IMR-90 (cell line): ENCODE results near the gene MTUS2. TPM values are rescaled to one million over a fixed set of nuclear protein-coding genes. Genes with fewer than 3 reads are reported as not detected.

ENCODE experiments used
- ATAC-seq: fragments of 200-7000 bp; cut with Tn5 transposase; 2 replicates; pipeline ENCODE4 v1.9.1; 2020; ENCODE audit warnings: low read depth, mild to moderate bottlenecking, moderate library complexity
- BruUV-seq: library from RNA; stranded (reverse); fragments of 400-500 nt; replicated peaks from 2 replicates; lab custom pipeline; 2021; lab: Mats Ljungman, UMichigan
- CTCF ChIA-PET: fragments of 300-600 bp; formaldehyde crosslinking; extraction: SDS; loops from one replicate; lab custom pipeline; 2021; ENCODE audit warnings: antibody characterized with exemption; lab: Yijun Ruan, JAX
- POLR2A ChIA-PET: fragments of 300-600 bp; sonication (Branson Sonifier 250); formaldehyde crosslinking; loops from one replicate; lab custom pipeline; 2022; ENCODE audit warnings: antibody characterized with exemption; ENCODE audit not compliant: unreplicated experiment; lab: Charles Lee
- DNase-seq: peaks from one replicate; pipeline ENCODE4 v3.0.0; 2013
- H2AFZ ChIP-seq: replicated peaks from 2 replicates; pipeline ENCODE3; 2013; ENCODE audit warnings: low read length, mild to moderate bottlenecking; ENCODE audit not compliant: poor library complexity
- H2AK5ac ChIP-seq: 2 replicates; pipeline ENCODE4 v1.6.1; 2013; ENCODE audit warnings: low read depth, low read length, inconsistent platforms
- H2AK9ac ChIP-seq: replicated peaks from 2 replicates; pipeline ENCODE3; 2013; ENCODE audit warnings: mild to moderate bottlenecking, low read depth, low read length, moderate library complexity; ENCODE audit not compliant: poor library complexity
- H2BK120ac ChIP-seq: 2 replicates; pipeline ENCODE4 v1.6.1; 2013; ENCODE audit warnings: low read depth, low read length, inconsistent platforms
- H2BK15ac ChIP-seq: 3 replicates; pipeline ENCODE4 v1.6.1; 2013; ENCODE audit warnings: low read depth, low read length, inconsistent platforms
- H2BK20ac ChIP-seq: 2 replicates; pipeline ENCODE4 v1.6.1; 2013; ENCODE audit warnings: low read depth, mild to moderate bottlenecking, inconsistent platforms, low read length, moderate library complexity
- H2BK5ac ChIP-seq: 2 replicates; pipeline ENCODE4 v1.6.1; 2013; ENCODE audit warnings: mild to moderate bottlenecking, low read depth, low read length, inconsistent platforms; ENCODE audit not compliant: poor library complexity, severe bottlenecking
- H3K14ac ChIP-seq: replicated peaks from 2 replicates; pipeline ENCODE4 v1.6.1; 2013; ENCODE audit warnings: low read depth, low read length, inconsistent platforms
- H3K18ac ChIP-seq: 2 replicates; pipeline ENCODE4 v1.6.1; 2013; ENCODE audit warnings: low read depth, low read length, control low read depth
- H3K23ac ChIP-seq: 2 replicates; pipeline ENCODE4 v1.6.1; 2013; ENCODE audit warnings: low read depth, low read length, inconsistent platforms
- H3K27ac ChIP-seq: 2 replicates; pipeline ENCODE4 v1.5.1; 2013; ENCODE audit warnings: mild to moderate bottlenecking, control low read depth, low read length; ENCODE audit not compliant: insufficient read depth
- H3K27me3 ChIP-seq: 2 replicates; pipeline ENCODE4 v1.6.1; 2013; ENCODE audit warnings: low read length; ENCODE audit not compliant: control insufficient read depth, insufficient read depth
- H3K36me3 ChIP-seq: 2 replicates; pipeline ENCODE4 v1.6.1; 2013; ENCODE audit warnings: low read length, mixed read lengths; ENCODE audit not compliant: control insufficient read depth, insufficient read depth
- H3K4ac ChIP-seq: 2 replicates; pipeline ENCODE4 v1.6.1; 2013; ENCODE audit warnings: low read depth, low read length, inconsistent platforms
- H3K4me1 ChIP-seq: 2 replicates; pipeline ENCODE4 v1.6.1; 2013; ENCODE audit warnings: low read length, mixed read lengths; ENCODE audit not compliant: control insufficient read depth, insufficient read depth
- H3K4me2 ChIP-seq: 2 replicates; pipeline ENCODE4 v1.6.1; 2013; ENCODE audit warnings: low read depth, mild to moderate bottlenecking, control low read depth, low read length, moderate library complexity
- H3K4me3 ChIP-seq: 2 replicates; pipeline ENCODE4 v1.5.1; 2013; ENCODE audit warnings: low read depth, mild to moderate bottlenecking, control low read depth, low read length, moderate library complexity; ENCODE audit not compliant: insufficient read depth
- H3K56ac ChIP-seq: 2 replicates; pipeline ENCODE4 v1.6.1; 2013; ENCODE audit warnings: low read length, inconsistent platforms; ENCODE audit not compliant: insufficient read depth; ENCODE audit errors: extremely low read depth
- H3K79me1 ChIP-seq, 2 experiments: 2 replicates each; pipeline ENCODE4 v1.6.1; 2013; ENCODE audit warnings: low read length in 2 of 2, inconsistent platforms in 1 of 2, low read depth in 1 of 2
- H3K9ac ChIP-seq: 2 replicates; pipeline ENCODE4 v1.6.1; 2013; ENCODE audit warnings: low read depth, low read length, control low read depth
- H3K9me1 ChIP-seq: 2 replicates; pipeline ENCODE4 v1.6.1; 2013; ENCODE audit warnings: low read length, inconsistent platforms; ENCODE audit not compliant: insufficient read depth
- H3K9me3 ChIP-seq: 2 replicates; pipeline ENCODE4 v1.6.1; 2013; ENCODE audit warnings: low read length; ENCODE audit not compliant: control insufficient read depth, insufficient read depth
- H4K20me1 ChIP-seq: 2 replicates; pipeline ENCODE4 v1.6.1; 2013; ENCODE audit warnings: low read length, inconsistent platforms; ENCODE audit not compliant: insufficient read depth
- H4K5ac ChIP-seq: 2 replicates; pipeline ENCODE4 v1.6.1; 2013; ENCODE audit warnings: mild to moderate bottlenecking, low read depth, low read length, control low read depth
- H4K8ac ChIP-seq, 2 experiments: 2 replicates each; pipeline ENCODE4 v1.6.1; 2013; ENCODE audit warnings: low read depth in 2 of 2, low read length in 2 of 2, control low read depth in 1 of 2, inconsistent platforms in 1 of 2
- H4K91ac ChIP-seq: 2 replicates; pipeline ENCODE4 v1.6.1; 2013; ENCODE audit warnings: low read depth, low read length, inconsistent platforms; ENCODE audit not compliant: insufficient read depth
- CEBPB ChIP-seq: IDR thresholded peaks from 2 replicates; pipeline ENCODE4 v1.6.1; 2012; ENCODE audit warnings: low read depth, low read length, improper control_type of control experiment
- RAD21 ChIP-seq: IDR thresholded peaks from 2 replicates; pipeline ENCODE4 v1.6.1; 2012; ENCODE audit warnings: low read length, improper control_type of control experiment
- SMC3 ChIP-seq: fragments of 150-350 bp; IDR thresholded peaks from 2 replicates; pipeline ENCODE4 v1.6.1; 2016; ENCODE audit warnings: low read depth, mild to moderate bottlenecking, antibody characterized with exemption, low read length, moderate library complexity
- WGBS, 2 experiments: methylation state at CpG; one replicate each; pipeline versions ENCODE4 v1.1.5 to v1.1.7; 2013; ENCODE audit warnings: missing lambda C conversion rate in 2 of 2; ENCODE audit not compliant: insufficient read length in 1 of 2; ENCODE audit errors: extremely low coverage in 2 of 2; 5-methylcytosine and 5-hydroxymethylcytosine counted together
- dilution Hi-C: fragments of 300-500 bp; cut with HindIII; formaldehyde crosslinking; loops from one replicate; pipeline ENCODE4 v1.14.3; 2018; ENCODE audit warnings: low sequenced_read_pairs; ENCODE audit not compliant: unreplicated experiment
- in situ Hi-C: fragments of 300-500 bp; cut with MboI; formaldehyde crosslinking; loops from 3 replicates; pipeline ENCODE4 v1.14.3; 2019; ENCODE audit warnings: low sequenced_read_pairs, inconsistent platforms, mixed read lengths
- intact Hi-C: fragments of 100-400 bp; cut with micrococcal nuclease; formaldehyde crosslinking; loops from 2 replicates; pipeline ENCODE4 v1.10.0; 2022
- polyA plus RNA-seq, 3 experiments: library from polyadenylated mRNA; depleted of rRNA; stranded (reverse); fragments of >200 nt; gene quantifications; 2 replicates each; pipeline ENCODE4 v1.2.3, GENCODE V29; 2012; ENCODE audit warnings: low replicate concordance in 1 of 3
- total RNA-seq: library from RNA; depleted of rRNA; stranded (reverse); fragments of >200 nt; gene quantifications from 2 replicates; pipeline ENCODE4 v1.2.3, GENCODE V29; 2012
- TF ChIP-seq, protein P1 (sequence below): conservative IDR thresholded peaks from 2 replicates; pipeline ENCODE4 v1.5.1; 2012; ENCODE audit warnings: mild to moderate bottlenecking, low read depth, low read length, improper control_type of control experiment

Gene MTUS2
- total and polyA plus RNA-seq, 2 of the 4 experiments (the other 2 are of a cell fraction): under 0.01 to 0.02 TPM

DNA sequence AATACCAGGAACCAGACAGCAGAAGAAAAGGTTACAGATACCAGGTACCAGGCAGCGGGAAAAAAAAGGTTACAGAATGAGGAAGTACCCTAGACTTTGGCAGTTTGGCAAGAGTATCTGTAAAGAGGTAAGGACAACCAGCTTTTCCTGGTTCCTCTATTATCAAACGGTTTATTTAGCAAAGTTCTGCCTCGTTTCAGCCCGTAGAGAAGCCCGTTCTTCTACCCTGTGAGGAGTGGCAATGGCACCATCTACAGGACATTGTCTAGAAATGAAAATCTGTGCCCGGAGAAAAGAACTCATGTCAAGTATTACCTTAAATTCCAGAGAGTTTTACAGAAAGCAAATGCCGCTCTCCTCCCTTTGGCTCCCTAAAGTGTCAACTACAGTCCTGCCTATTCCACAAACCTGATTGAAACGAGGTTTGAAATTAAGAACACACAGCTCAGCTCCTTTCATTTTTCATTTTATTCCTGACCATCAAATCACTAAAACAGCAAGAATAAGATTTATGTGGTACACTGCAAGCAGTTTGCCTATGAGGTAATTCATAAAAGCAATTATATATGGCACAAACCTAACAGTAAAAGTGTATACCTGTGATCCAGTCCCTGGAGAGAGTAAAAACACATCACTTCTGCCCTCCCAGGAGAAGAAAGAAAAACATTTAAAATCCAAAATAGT lies 549.1 kb downstream of the MTUS2 start:
- no peak overlapping the region for H2AFZ ChIP-seq

More for the DNA sequence above, 549.1 kb downstream of the MTUS2 start:
- CTCF ChIA-PET: no interaction called here
- Histone ChIP-seq H2AK5ac (no peak overlapping the region), H3K18ac (no peak overlapping the region), H3K56ac (no peak overlapping the region), H3K9ac (no peak overlapping the region), H3K23ac (no peak overlapping the region), H3K14ac (no peak overlapping the region), H4K91ac (no peak overlapping the region), H3K9me1 (no peaks in the 10 kb centered on the region), H4K5ac (no peak overlapping the region), H3K27ac (no peak overlapping the region), H3K9me3 (no peaks in the 10 kb centered on the region), H3K4me3 (no peak overlapping the region), H2BK120ac (no peak overlapping the region), H2BK5ac (no peak overlapping the region), H2BK15ac (no peak overlapping the region), H3K36me3 (no peaks in the 10 kb centered on the region), H4K20me1 (no peaks in the 10 kb centered on the region), H3K4me1 (no peaks in the 10 kb centered on the region), H3K79me1 (no peaks in the 10 kb centered on the region), H4K8ac (no peak overlapping the region), H3K4me2 (no peak overlapping the region), H2BK20ac (no peak overlapping the region), H3K4ac (no peak overlapping the region), H2AK9ac (no peak overlapping the region), H3K27me3 (no peaks in the 10 kb centered on the region; the same call in 1 of the 2 replicates)
- ATAC-seq (peak; percentile 92), DNase-seq (peak; percentile 34)
- in situ Hi-C loops: loop anchor here (25.0 kb wide), 1 partner anchor 557 kb away; the partner anchor contains the start of gene MTUS2
- dilution Hi-C loops: no loop called here
- TF ChIP-seq RAD21: peak; percentile 58
- TF ChIP-seq SMC3: peak; percentile 27; the same call in 1 of the 2 replicates
- TF ChIP-seq CEBPB: no peak
- TF ChIP-seq, protein P1, sequence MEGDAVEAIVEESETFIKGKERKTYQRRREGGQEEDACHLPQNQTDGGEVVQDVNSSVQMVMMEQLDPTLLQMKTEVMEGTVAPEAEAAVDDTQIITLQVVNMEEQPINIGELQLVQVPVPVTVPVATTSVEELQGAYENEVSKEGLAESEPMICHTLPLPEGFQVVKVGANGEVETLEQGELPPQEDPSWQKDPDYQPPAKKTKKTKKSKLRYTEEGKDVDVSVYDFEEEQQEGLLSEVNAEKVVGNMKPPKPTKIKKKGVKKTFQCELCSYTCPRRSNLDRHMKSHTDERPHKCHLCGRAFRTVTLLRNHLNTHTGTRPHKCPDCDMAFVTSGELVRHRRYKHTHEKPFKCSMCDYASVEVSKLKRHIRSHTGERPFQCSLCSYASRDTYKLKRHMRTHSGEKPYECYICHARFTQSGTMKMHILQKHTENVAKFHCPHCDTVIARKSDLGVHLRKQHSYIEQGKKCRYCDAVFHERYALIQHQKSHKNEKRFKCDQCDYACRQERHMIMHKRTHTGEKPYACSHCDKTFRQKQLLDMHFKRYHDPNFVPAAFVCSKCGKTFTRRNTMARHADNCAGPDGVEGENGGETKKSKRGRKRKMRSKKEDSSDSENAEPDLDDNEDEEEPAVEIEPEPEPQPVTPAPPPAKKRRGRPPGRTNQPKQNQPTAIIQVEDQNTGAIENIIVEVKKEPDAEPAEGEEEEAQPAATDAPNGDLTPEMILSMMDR: peak; percentile 57
- POLR2A ChIA-PET: no interaction called here
- BruUV-seq: no TSS peak
- WGBS, 2 experiments: no CpG with 5 or more reads among the region's 8 CpGs
- intact Hi-C loops: loop anchor here (10.0 kb wide), 1 partner anchor 1534 kb away; no protein-coding TSS in a partner anchor
